GM23248 (cell line): Measurements from ENCODE around the gene HDAC4. TPM values are rescaled to one million over a fixed set of nuclear protein-coding genes. Genes with fewer than 3 reads are reported as not detected.
A peak's percentile ranks its signal among the peaks of the same experiment; 100 is the strongest.

Experiments used
- DNase-seq: peaks from one replicate; pipeline ENCODE4 v3.0.0-alpha.2; 2015
- H2AFZ ChIP-seq: fragments of 200-600 bp; sonication (generic); 2 replicates; pipeline ENCODE4 v1.6.1; 2016; ENCODE audit warnings: antibody characterized with exemption
- H3F3A ChIP-seq: fragments of 200-600 bp; sonication (generic); 2 replicates; pipeline ENCODE4 v1.6.1; 2016; ENCODE audit warnings: mild to moderate bottlenecking, antibody characterized with exemption, mixed run types; ENCODE audit not compliant: insufficient read depth
- H3K27ac ChIP-seq: fragments of 200-600 bp; sonication (generic); 2 replicates; pipeline ENCODE4 v1.5.1; 2016; ENCODE audit warnings: mild to moderate bottlenecking
- H3K27me3 ChIP-seq: fragments of 200-600 bp; sonication (generic); replicated peaks from 2 replicates; pipeline ENCODE4 v1.6.1; 2016; ENCODE audit warnings: mild to moderate bottlenecking; ENCODE audit not compliant: insufficient read depth
- H3K36me3 ChIP-seq: fragments of 200-600 bp; sonication (generic); 2 replicates; pipeline ENCODE4 v1.6.1; 2016; ENCODE audit warnings: low read depth, mild to moderate bottlenecking
- H3K4me1 ChIP-seq: fragments of 200-600 bp; sonication (generic); 2 replicates; pipeline ENCODE4 v1.6.1; 2016; ENCODE audit warnings: mild to moderate bottlenecking; ENCODE audit not compliant: insufficient read depth
- H3K4me2 ChIP-seq: fragments of 200-600 bp; sonication (generic); one replicate; pipeline ENCODE4 v1.6.1; 2016; ENCODE audit warnings: mild to moderate bottlenecking; ENCODE audit not compliant: unreplicated experiment
- H3K4me3 ChIP-seq: fragments of 200-600 bp; sonication (generic); 2 replicates; pipeline ENCODE4 v1.5.1; 2016; ENCODE audit warnings: mild to moderate bottlenecking
- H3K79me2 ChIP-seq: fragments of 200-600 bp; sonication (generic); 2 replicates; pipeline ENCODE4 v1.6.1; 2016; ENCODE audit warnings: mild to moderate bottlenecking; ENCODE audit not compliant: insufficient read depth
- H3K9ac ChIP-seq: fragments of 200-600 bp; sonication (generic); 2 replicates; pipeline ENCODE4 v1.6.1; 2016; ENCODE audit warnings: mild to moderate bottlenecking
- H3K9me2 ChIP-seq: fragments of 200-600 bp; sonication (generic); 2 replicates; pipeline ENCODE4 v1.6.1; 2016; ENCODE audit warnings: mixed run types, mild to moderate bottlenecking, moderate library complexity; ENCODE audit not compliant: insufficient read depth
- H3K9me3 ChIP-seq: fragments of 200-600 bp; sonication (generic); one replicate; pipeline ENCODE4 v1.6.1; 2017; ENCODE audit warnings: low read depth
- H4K20me1 ChIP-seq: fragments of 200-600 bp; sonication (generic); 2 replicates; pipeline ENCODE4 v1.6.0; 2016; ENCODE audit not compliant: insufficient read depth
- EZH2 ChIP-seq: fragments of 200-600 bp; sonication (generic); IDR thresholded peaks from 2 replicates; pipeline ENCODE4 v1.6.1; 2018; ENCODE audit warnings: antibody characterized with exemption, mild to moderate bottlenecking; ENCODE audit not compliant: insufficient read depth, poor library complexity, severe bottlenecking
- EZH2phosphoT487 ChIP-seq: fragments of 200-600 bp; sonication (generic); IDR thresholded peaks from 2 replicates; pipeline ENCODE4 v1.6.1; 2018; ENCODE audit warnings: antibody characterized with exemption, moderate library complexity, mild to moderate bottlenecking, low read depth; ENCODE audit not compliant: insufficient read depth
- WGBS, 2 experiments: methylation state at CpG; one replicate each; pipeline ENCODE4 v1.1.6; 2015 to 2017; ENCODE audit warnings: low lambda C conversion rate in 2 of 2, low coverage in 1 of 2; ENCODE audit errors: missing lambda C conversion rate in 2 of 2; 5-methylcytosine and 5-hydroxymethylcytosine counted together
- in situ Hi-C: fragments of 300-500 bp; cut with MboI; formaldehyde crosslinking; loops from 2 replicates; pipeline ENCODE4 v1.15.0; 2020
- polyA plus RNA-seq: library from polyadenylated mRNA; unstranded; fragments of >200 nt; fragmentation: Nextera tagmentation; extraction: Ambion mirVana; gene quantifications from 2 replicates; pipeline ENCODE4 v1.2.1, GENCODE V29; 2016
- total RNA-seq: library from RNA; depleted of rRNA; stranded (reverse); fragments of >200 nt; shearing (Covaris generic); gene quantifications from 2 replicates; pipeline ENCODE4 v1.2.3, GENCODE V29; 2014

Gene HDAC4
- total and polyA plus RNA-seq, 2 experiments from 2014 or later = 2.1 to 6.3 TPM

DNA sequence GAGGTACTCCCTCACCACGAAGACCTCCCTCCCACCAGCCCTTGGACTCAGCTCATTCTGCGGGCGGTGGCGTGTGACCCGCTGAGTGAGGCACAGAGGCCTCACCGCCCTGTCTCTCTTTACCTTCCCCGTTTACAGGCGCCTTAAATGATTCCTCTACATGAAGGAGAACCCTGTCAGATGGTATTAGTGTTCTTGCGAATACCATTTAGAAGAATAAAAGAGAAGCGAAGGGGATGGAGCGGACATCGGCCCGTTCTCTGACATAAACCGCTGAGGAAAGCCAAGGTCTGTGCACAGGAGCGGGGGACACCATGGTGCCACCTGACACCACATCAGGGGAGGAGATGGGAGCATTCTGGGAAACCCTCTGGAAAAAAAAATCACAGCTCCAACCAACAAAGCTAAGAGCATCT lies 179.8 kb downstream of the HDAC4 start:
- H3K9me3 ChIP-seq = no peaks in the 10 kb centered on the region
- WGBS, 2 experiments = 95% methylated on average over 15 of the region's 15 CpGs
- in situ Hi-C loops = no loop called here
- H3K4me3 ChIP-seq = peak overlapping the region; percentile 69
- peak overlapping the region; percentile 82 for H2AFZ ChIP-seq
- H3K9me2 ChIP-seq = no peaks in the 10 kb centered on the region
- H3F3A ChIP-seq = peaks cover 45% of the 10 kb centered on the region
- peaks cover 48% of the 10 kb centered on the region for H3K4me1 ChIP-seq
- H3K9ac ChIP-seq = peak overlapping the region; percentile 82
- no peak for TF ChIP-seq EZH2
- no peak for TF ChIP-seq EZH2phosphoT487
- H3K79me2 ChIP-seq = peaks cover 28% of the 10 kb centered on the region
- H3K4me2 ChIP-seq = peak overlapping the region; percentile 98
- no peak for DNase-seq
- H3K27ac ChIP-seq = peak overlapping the region; percentile 89
- H4K20me1 ChIP-seq = no peaks in the 10 kb centered on the region
- no peaks in the 10 kb centered on the region for H3K27me3 ChIP-seq
- no peaks in the 10 kb centered on the region for H3K36me3 ChIP-seq

DNA sequence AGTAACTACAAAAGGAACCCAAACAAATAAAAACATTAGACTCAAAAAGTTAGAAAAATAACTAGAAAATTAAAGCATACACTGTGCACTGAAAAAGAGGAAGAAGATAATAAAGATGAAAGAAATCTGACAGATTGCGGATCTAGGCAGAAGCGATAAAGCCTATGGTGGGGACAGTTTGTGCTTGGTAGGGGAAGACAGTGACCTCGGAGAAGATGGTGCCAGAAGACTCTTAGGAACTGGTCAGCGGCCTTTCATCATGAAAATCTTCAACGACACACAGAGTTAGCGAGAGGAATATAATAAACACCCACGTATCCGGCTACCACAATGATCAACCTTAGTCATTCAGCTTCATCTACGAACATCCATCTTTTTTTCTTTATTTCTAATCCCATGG lies 180.5 kb downstream of the HDAC4 start:
- H3K9me2 ChIP-seq = no peaks in the 10 kb centered on the region
- H3K79me2 ChIP-seq = peaks cover 32% of the 10 kb centered on the region
- H3K4me1 ChIP-seq = peaks cover 42% of the 10 kb centered on the region
- no peak for DNase-seq
- H3K27ac ChIP-seq = no peak overlapping the region
- H3K9me3 ChIP-seq = no peaks in the 10 kb centered on the region
- H3K4me2 ChIP-seq = no peak overlapping the region
- 97 to 98% methylated on average over 9 of the region's 9 CpGs for WGBS, 2 experiments
- H4K20me1 ChIP-seq = no peaks in the 10 kb centered on the region
- H3K9ac ChIP-seq = no peak overlapping the region
- no peak overlapping the region for H3K4me3 ChIP-seq
- H2AFZ ChIP-seq = no peak overlapping the region
- TF ChIP-seq EZH2phosphoT487 (no peak), EZH2 (no peak)
- peaks cover 45% of the 10 kb centered on the region for H3F3A ChIP-seq
- no peaks in the 10 kb centered on the region for H3K36me3 ChIP-seq
- H3K27me3 ChIP-seq = no peaks in the 10 kb centered on the region
- in situ Hi-C loops = no loop called here

DNA sequence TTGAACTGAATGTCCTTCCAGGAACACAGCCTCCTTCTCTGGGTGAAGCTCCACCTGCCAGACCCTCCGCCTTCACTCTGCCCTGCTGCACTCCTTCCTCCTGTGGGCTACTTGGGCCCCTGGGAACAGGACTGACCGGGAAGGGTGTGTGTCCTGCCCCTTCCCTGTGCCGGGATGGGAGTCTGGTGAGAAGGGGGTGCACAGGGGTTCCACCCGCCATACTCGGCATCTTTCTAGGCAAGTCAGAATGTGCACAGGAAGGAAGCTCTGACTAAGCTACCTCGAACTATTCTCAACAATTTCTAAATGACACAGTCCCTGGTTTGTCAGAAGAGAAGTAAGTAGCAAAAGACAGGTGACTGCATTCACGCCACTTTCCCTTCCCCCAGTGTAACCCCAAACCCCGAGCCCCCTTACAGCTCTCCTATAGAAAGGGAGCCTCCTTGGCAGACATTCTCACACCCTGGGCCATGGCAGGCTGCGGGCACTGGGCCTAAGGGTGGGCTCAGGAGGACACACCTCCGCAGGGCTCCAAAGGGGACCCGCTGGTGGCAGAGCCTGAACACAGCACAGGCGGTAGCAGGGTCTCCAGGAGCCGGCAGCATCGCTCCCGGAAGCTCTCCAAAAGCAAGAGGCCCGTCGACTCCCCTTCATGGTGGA lies 184.1 kb downstream of the HDAC4 start:
- WGBS, 2 experiments = 86 to 90% methylated on average over 17 of the region's 17 CpGs
- Histone ChIP-seq H3K36me3 (no peaks in the 10 kb centered on the region), H3K4me1 (peaks cover 11% of the 10 kb centered on the region), H3K79me2 (peaks cover 51% of the 10 kb centered on the region), H3K27ac (no peak overlapping the region), H4K20me1 (no peaks in the 10 kb centered on the region), H3K27me3 (no peaks in the 10 kb centered on the region), H3K4me2 (no peak overlapping the region), H3K9me2 (no peaks in the 10 kb centered on the region), H3K4me3 (no peak overlapping the region), H3K9ac (no peak overlapping the region), H2AFZ (no peak overlapping the region), H3F3A (peaks cover 21% of the 10 kb centered on the region), H3K9me3 (no peaks in the 10 kb centered on the region)
- in situ Hi-C loops = no loop called here
- no peak for DNase-seq
- TF ChIP-seq EZH2phosphoT487 = no peak
- no peak for TF ChIP-seq EZH2

DNA sequence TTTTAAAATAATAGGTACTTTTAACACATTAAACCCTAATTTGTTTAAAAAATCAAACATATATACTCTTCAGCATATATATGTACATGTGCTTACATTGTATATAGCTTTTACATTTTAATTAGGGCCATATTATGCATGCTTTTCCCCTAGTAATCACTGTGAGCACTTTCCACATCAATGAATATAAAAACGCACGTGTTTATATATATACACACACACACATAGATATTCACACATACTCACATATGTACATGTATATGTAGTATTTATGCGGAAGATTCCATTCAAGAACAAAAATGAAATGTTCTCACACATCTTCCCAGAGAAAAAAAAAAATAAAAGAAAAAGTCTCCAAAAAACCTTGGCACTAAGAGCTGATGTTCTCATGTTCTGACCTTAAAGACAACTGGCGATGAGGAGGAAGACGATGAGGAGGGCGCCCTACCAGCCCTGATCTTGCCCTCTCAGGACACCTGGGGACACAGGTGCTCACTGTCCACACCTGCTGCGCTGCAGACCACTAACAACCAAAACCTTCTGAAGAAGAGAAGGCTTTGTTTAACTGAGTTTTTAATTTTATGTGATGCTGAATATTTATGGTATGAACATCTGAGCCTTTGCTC lies 184.7 kb downstream of the HDAC4 start:
- WGBS, 2 experiments = 73 to 76% methylated on average over 7 of the region's 7 CpGs
- H3K4me2 ChIP-seq = no peak overlapping the region
- no peaks in the 10 kb centered on the region for H3K9me3 ChIP-seq
- TF ChIP-seq EZH2phosphoT487 (no peak), EZH2 (no peak)
- H3F3A ChIP-seq = peaks cover 15% of the 10 kb centered on the region
- H3K9ac ChIP-seq = no peak overlapping the region
- peaks cover 4% of the 10 kb centered on the region for H3K4me1 ChIP-seq
- H4K20me1 ChIP-seq = no peaks in the 10 kb centered on the region
- H3K27ac ChIP-seq = no peak overlapping the region
- no peak overlapping the region for H3K4me3 ChIP-seq
- H2AFZ ChIP-seq = no peak overlapping the region
- no peak for DNase-seq
- in situ Hi-C loops = no loop called here
- no peaks in the 10 kb centered on the region for H3K36me3 ChIP-seq
- no peaks in the 10 kb centered on the region for H3K9me2 ChIP-seq
- peaks cover 53% of the 10 kb centered on the region for H3K79me2 ChIP-seq
- H3K27me3 ChIP-seq = no peaks in the 10 kb centered on the region
